Putamen (tissue), 1 donor: ENCODE measurements around the gene RHPN2.
"Not testable (repeated sequence)": the region's sequence is repeated elsewhere in the genome, so short reads cannot be mapped to it uniquely, and the experiment has no call there.

Experiments
- DNase-seq: peaks from one replicate; pipeline ENCODE4 v3.0.0-alpha.2; 2016; ENCODE audit warnings: low spot score

Gene RHPN2

DNA sequence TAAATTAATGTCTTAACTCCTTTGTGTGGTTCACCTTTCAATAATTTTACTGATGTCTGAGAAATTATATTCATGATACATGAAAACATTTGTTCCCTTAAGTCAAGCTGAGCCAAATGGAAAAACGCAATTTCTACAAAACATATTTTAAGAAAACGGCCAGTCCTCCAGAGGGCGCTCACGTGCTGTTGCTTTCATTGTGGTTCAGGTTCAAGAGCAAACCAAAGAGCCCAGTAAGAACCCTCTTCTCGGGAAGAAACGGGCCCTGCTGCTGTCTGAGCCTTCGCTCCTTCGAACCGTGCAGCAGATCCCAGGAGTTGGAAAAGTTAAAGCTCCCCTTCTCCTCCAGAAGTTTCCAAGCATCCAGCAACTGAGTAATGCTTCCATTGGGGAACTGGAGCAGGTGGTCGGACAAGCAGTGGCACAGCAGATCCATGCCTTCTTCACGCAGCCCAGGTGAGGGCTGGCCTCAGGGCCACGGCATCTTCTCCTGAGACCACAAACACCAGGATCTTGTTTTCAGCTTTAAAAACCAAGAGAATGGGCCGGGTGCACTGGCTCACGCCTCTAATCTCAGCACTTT is 88.4 kb downstream of the RHPN2 start:
- peak; percentile 57 for DNase-seq

DNA sequence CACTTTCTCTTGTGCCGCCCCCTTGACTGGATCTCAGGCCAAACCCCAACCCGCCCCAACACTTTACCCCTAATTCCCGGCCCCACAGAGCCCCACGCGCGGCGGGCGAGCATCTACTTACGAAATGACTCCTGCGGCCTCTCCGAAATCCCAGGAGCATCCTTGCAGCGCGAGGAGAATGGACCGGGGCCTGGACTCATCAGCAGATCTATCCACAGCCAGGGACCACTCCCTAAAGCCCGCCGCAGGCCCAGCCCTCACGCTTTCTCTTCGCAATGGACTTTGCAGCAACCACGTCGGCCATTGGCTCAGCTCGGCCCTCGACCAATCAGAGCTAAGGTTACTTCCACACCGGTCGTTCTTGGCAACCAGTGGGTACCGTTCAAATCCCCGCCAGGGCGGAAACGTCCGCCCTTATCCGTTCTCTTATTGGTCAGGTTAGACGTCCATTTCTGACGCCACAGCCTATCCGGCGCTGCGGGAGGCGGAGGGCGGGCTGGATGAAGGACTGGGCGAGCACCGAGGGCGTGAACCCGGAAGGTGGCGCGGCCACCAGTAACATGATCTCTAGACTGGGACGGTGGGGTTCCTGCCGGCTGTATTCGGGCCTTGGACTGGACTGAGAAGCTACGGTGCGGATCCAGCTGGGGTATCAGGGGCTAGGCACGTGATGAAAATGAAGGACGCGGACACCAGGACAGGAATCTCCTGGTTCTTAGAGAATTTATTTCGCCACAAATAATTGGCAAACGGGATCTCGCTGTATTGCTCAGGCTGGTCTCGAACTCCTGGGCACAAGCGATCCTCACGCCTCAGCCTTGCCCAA is 92.8 kb downstream of the RHPN2 start, which contains the start of the genes CEP89 and FAAP24:
TSS of gene CEP89 (minus strand) at position 244 of the 826 bp plus-strand sequence. CDS start at position 160, 84 bp downstream.
TSS of gene FAAP24 (plus strand) at position 528 of the 826 bp plus-strand sequence. CDS start 955 bp downstream, outside the sequence.
- peak; percentile 99 for DNase-seq

DNA sequence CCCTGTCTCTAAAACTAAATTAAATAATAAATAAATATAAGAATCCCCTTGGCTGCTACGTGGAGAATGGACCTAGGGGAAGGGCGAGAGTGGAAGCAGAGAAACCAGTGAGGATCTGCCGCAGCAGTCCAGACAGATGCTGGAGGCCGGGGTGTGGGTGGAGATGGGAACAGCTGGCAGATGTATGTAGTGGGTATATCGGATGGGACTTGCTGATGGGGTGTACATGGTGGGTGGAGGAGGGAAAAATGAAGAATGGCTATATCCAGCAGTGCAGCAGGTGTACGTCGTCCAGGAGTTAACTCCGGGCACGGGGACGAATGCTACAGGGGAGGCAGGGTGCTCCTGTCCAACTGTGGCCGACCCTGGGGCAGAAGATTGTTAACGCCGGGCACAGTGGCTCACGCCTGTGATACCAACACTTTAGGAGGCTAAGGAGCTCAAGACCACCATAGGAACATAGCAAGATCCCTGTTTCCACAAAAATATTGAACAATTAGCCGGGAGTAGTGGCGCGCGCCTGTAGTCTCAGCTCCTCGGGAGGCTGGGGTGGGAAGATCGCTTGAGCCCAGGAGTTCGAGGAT is 93.6 kb downstream of the RHPN2 start:
- no peak for DNase-seq

DNA sequence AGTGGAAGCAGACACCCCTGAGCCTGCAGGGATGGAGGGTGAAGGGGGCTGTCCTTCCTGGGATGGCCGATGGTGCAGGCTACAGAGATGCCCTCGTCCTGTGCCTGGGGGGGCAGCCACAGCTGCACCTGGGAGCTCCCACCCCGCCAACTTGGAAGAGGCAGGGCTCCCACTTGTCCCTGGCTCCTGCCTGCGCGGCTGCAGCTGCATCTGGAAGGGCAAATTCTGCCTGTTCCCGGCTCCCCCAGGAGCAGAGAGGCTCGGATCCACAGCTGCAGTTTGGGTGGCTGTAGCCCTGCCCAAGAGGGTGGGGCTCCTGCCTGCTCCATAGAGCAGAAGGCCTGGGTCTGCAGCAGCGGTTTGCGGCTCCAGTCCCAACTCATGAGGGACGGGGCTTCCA is 95.1 kb downstream of the RHPN2 start:
- no peak for DNase-seq

DNA sequence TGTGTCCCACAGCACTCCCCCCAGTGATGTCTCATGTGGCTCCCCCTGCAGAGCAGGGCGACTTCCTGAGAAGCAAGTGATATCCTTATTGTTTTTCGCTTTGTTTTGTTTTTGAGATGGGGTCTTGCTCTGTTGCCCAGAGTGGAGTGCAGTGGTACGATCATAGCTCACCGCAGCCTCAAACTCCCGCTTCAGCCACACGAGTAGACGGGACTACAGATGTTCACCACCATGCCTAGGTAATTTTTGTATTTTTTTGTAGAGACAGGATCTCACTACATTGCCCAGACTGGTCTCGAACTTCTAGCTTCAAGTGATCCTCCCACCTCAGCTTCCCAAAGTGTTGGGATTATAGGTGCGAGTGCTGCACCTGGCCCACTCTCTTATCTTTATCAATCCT is 97.9 kb downstream of the RHPN2 start:
- DNase-seq, result no peak

DNA sequence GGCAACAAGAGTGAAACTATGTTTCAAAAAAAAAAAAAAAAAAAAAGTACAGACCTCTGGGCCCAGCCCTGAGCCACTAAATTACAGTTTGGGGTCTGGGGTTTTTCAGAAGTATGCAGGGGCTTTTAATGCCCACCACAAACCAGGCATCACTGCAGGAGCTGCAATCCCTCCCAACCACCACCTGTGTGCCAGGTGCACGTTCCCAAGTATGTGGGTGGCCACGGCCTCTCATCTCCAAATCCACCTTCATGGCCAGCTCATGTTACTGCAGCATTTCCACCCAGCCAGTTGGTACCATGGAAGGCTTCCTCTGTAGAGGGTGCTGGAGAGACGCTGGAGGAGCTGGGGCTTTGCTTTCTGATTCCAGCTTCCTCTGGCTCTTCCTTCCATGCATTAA is 119.4 kb downstream of the RHPN2 start:
- DNase-seq, result no peak

DNA sequence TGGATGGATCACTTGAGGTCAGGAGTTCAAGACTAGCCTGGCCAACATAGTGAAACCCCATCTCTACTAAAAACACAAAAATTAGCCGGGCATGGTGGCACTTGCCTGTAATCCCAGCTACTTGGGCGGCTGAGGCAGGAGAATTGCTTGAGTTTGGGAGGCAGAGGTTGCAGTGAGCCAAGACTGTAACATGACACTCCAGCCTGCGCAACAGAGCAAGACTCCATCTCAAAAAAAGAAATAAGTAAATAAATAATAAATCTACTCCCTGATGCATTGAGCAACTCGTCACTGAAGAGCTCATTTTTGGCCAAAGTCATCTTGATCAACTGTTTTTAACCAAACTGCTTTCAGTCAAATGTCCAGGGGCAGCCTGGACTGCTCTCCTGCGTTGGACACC is 123.4 kb downstream of the RHPN2 start:
- not testable (repeated sequence) for DNase-seq

DNA sequence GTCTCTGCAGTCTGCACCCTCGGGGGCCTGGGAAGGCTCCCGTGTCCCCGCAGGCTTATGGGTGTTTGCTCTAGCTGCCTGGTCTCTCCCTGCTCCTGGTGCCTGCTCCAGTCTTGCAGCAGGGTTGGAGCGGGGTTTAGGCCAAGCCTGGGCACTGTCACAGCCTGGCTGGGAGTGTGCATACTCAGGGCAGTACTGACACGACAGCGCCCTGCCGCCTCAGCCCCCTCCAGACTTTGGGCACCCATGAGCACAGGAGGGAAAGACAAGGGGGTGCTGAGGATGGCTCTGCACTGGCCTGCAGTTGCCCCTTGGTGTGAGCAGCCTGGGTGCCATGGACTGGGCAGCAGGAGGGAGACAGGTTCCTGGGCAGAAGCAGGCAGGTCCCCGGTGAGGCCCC is 128.6 kb downstream of the RHPN2 start:
- no peak for DNase-seq

DNA sequence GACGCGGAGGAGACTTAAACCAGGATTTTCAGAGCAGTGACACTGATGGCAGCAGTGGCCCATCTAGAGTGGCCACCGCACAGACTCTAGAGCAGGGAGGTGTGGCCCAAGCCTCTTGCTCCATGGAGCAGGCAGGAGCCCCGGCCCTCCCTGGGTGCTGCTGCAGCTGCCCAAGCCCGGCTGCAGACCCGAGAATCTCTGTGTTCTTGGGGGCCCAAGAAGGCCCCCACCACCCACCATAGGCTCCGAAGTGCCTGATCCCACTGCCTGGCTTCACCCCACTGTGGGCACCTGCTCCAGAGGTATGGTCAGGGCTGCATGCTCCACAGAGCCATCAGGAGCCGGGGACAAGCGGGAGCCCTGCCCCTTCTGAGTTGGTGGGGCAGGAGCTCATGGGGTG is 129.1 kb downstream of the RHPN2 start:
- DNase-seq, result no peak

DNA sequence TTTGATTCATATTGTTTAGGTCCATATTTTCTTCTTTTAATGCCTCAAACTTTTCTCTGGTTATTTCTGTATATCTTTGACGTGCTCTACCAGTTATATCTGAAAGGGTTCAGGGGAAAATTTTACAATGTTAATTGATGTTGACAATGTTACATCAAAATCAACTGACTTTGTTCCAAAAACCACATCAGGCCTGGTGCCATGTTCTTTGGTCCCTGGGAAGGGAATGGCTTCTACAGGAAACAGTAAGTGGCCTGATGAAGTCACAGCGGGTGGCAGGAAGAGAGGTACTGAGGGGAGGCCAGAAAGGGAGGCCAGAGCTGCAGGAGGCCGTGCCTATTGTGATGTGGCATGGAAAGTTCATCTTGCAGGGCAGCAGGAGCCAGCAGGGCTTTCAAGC is 131.1 kb downstream of the RHPN2 start:
- DNase-seq, result no peak

DNA sequence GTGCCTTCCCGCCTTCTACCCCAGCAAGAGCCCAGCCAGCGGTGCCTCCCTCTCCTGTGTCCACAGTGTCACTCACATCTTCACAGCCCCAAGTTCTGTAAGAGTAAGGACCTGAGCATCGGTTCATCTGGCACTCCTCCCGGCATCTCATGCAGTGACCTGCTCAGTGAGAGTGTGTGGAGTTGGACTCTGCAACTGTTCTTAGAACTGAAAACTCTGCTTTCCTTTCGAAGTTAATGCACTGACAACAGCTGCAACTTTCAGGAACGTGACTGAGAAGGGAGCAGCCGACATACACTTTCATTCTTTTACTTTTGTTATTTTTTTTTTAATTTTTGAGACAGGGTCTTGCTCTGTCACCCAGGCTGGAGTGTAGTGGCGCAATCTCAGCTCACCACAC is 134.1 kb downstream of the RHPN2 start:
- DNase-seq, result no peak

DNA sequence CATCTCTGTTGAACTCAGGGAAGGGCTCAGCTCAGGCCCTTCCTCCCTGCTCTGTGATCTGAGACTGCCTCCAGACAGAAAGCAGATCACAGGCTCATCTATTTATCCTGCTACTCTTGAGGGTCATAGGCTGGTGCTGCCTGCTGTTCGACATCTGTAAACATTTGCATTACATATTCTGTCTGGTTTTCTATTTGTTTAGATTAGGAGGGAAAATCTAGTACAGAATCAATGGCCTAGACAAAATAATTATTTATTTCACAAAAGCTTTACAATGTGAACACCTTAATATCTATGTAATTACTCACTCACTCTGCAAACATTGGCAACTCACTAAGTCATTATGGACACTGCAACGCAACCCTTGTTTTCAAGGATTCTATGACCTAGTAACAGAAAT is 135.9 kb downstream of the RHPN2 start:
- no peak for DNase-seq
